Measurements from ENCODE around the gene RC3H2. TPM values are rescaled to one million over a fixed set of nuclear protein-coding genes. Genes with fewer than 3 reads are reported as not detected.

The RC3H2 gene
- total RNA-seq, 1 donor = 52.5 TPM

DNA sequence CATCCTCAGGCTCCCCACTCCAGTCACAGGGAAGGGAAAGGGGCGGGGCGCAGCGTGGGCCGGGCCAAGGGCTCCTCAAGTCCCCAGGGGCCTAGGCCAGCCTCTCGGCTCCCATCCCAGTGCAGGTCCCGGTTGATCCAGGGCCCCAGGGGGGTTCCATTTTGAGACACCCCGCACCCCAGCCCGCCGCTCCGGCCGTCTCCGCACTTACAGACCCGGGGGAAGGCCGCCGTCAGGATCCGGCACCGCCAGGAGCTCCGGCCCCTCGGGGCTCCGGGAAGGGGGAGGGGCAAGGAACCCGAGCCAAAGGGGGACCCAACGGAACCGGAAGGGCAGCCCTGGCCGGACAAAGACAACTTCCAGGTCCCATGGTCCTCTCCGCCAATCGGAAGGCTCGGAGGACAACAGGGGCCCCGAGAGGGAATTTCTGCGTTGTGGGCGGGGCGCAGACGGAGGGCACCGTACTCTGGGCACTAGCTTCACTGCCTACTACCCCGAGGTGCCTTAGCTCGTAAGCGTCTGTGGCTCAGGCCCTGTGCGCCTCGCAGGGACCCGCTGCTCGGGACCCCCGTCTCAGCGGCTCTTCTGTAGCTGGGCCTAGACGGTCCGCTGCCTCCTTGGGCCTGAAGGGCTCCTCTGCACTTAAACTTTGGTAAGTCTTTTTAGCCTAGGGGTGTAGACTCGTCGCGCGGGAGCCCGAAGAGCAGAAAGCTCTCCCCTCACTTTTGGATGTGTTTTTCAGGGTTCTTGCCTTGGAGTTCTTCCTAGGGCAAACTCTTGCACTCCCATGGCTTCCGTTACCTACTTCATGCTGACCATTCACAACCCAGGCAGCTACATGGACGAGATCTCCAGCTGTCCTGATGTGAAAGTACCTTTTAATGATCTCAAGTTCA lies 26.3 kb upstream of the RC3H2 start, which contains the start of gene ZBTB26:
Gene ZBTB26, minus strand, starts transcription at position 287 of the 896 bp plus-strand sequence. CDS start 11,578 bp downstream, outside the sequence.
- Histone ChIP-seq H3K4me1 (ENCODE audit: insufficient read depth, low read length) (peaks cover 11% of the 10 kb centered on the region), H3K9me3 (ENCODE audit: low read depth, low read length) (no peaks in the 10 kb centered on the region), H2AFZ (ENCODE audit: low read length) (peak within 1 kb of the TSS; percentile 96), H3K4me2 (ENCODE audit: insufficient read depth, low read length) (peak within 1 kb of the TSS; percentile 94), H4K20me1 (ENCODE audit: insufficient read depth, low read length) (no peaks in the 10 kb centered on the region), H3K4me3 (ENCODE audit: insufficient read depth, low read length) (peak within 1 kb of the TSS; percentile 97), H3K79me2 (ENCODE audit: insufficient read depth, low read length) (peaks cover 80% of the 10 kb centered on the region), H3K27ac (ENCODE audit: low read depth, low read length) (peak within 1 kb of the TSS; percentile 79), H3K27me3 (ENCODE audit: insufficient read depth, low read length) (no peaks in the 10 kb centered on the region), H3K36me3 (ENCODE audit: insufficient read depth, low read length) (peaks cover 4% of the 10 kb centered on the region)
- TF ChIP-seq, protein P1, sequence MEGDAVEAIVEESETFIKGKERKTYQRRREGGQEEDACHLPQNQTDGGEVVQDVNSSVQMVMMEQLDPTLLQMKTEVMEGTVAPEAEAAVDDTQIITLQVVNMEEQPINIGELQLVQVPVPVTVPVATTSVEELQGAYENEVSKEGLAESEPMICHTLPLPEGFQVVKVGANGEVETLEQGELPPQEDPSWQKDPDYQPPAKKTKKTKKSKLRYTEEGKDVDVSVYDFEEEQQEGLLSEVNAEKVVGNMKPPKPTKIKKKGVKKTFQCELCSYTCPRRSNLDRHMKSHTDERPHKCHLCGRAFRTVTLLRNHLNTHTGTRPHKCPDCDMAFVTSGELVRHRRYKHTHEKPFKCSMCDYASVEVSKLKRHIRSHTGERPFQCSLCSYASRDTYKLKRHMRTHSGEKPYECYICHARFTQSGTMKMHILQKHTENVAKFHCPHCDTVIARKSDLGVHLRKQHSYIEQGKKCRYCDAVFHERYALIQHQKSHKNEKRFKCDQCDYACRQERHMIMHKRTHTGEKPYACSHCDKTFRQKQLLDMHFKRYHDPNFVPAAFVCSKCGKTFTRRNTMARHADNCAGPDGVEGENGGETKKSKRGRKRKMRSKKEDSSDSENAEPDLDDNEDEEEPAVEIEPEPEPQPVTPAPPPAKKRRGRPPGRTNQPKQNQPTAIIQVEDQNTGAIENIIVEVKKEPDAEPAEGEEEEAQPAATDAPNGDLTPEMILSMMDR (IDR thresholded peaks at IDR 0.05; ENCODE audit: extremely low read depth, low read depth, low read length) = no peak
- peak; percentile 97 for DNase-seq (ENCODE audit: insufficient read length, low spot score, missing footprints)

DNA sequence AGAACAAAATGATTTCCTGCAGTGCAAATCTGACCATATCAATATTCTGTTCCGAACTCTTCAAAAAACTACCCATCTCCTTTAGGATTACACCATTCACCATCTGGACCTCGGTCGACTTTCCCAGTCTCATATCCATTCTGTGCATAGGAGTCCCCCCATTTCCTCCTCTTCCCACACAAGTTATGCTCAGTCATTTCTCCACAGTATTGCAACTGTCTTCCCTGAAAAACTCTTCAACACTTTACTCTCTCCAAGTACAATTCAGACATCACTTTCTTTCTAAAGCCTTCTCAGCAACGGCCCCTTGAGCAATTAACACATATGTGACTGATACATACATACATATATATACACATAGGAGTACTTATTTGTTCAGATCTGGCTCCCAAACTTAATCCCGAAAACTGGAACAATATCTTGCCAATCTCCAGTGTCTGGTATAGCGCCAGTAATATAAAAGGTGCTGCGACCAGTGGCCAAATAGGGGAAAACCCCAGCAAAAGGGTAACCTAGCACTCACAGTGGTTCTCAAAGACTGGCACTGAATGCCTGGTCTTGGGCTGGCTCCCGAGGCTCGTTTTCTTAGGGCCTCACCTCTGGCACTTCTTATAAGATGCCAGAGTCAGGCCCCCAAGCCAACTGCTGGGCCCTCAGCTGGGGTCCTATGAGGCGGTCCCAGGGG lies 25.5 kb upstream of the RC3H2 start:
- no peaks in the 10 kb centered on the region for H3K9me3 ChIP-seq (ENCODE audit: low read depth, low read length)
- H3K36me3 ChIP-seq (ENCODE audit: insufficient read depth, low read length) = no peaks in the 10 kb centered on the region
- peak overlapping the region; percentile 97 for H3K4me3 ChIP-seq (ENCODE audit: insufficient read depth, low read length)
- H3K4me2 ChIP-seq (ENCODE audit: insufficient read depth, low read length) = peak overlapping the region; percentile 94
- peaks cover 11% of the 10 kb centered on the region for H3K4me1 ChIP-seq (ENCODE audit: insufficient read depth, low read length)
- peaks cover 72% of the 10 kb centered on the region for H3K79me2 ChIP-seq (ENCODE audit: insufficient read depth, low read length)
- TF ChIP-seq, protein P1 (IDR thresholded peaks at IDR 0.05; ENCODE audit: extremely low read depth, low read depth, low read length) = no peak
- H3K27ac ChIP-seq (ENCODE audit: low read depth, low read length) = peak overlapping the region; percentile 79
- no peaks in the 10 kb centered on the region for H4K20me1 ChIP-seq (ENCODE audit: insufficient read depth, low read length)
- peak overlapping the region; percentile 96 for H2AFZ ChIP-seq (ENCODE audit: low read length)
- peak; percentile 29 for DNase-seq (ENCODE audit: insufficient read length, low spot score, missing footprints)
- H3K27me3 ChIP-seq (ENCODE audit: insufficient read depth, low read length) = no peaks in the 10 kb centered on the region

DNA sequence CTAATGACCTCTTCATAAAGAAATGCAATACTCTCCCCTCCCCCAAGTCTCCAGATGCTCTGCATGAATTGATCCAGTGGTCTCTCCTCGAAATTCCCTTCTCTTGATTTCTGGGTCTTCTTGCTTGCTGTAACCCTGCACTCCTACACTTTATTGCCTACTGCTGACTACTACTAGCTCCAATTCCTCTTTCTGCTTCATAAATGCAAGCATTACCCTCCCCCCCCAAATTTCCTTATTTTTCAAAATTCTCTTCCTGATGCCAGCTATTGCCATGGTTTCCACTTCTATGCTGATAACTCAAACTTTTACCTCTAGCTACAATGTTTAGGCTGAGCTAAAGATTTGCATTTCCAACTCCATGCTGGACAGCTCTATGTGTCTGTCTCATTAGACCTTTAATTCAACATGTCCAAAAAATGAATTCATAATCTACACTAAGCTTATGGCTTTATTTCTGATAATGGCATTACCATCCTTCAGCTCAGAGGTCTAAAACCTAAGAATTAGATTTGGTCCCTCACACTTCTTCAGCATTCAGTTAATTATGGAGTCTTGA lies 24.7 kb upstream of the RC3H2 start:
- H3K4me2 ChIP-seq (ENCODE audit: insufficient read depth, low read length) = peak overlapping the region; percentile 94
- H3K27me3 ChIP-seq (ENCODE audit: insufficient read depth, low read length) = no peaks in the 10 kb centered on the region
- H3K9me3 ChIP-seq (ENCODE audit: low read depth, low read length) = no peaks in the 10 kb centered on the region
- TF ChIP-seq, protein P1 (IDR thresholded peaks at IDR 0.05; ENCODE audit: extremely low read depth, low read depth, low read length) = no peak
- no peak overlapping the region for H3K27ac ChIP-seq (ENCODE audit: low read depth, low read length)
- no peak overlapping the region for H3K4me3 ChIP-seq (ENCODE audit: insufficient read depth, low read length)
- peaks cover 11% of the 10 kb centered on the region for H3K4me1 ChIP-seq (ENCODE audit: insufficient read depth, low read length)
- peak; percentile 14 for DNase-seq (ENCODE audit: insufficient read length, low spot score, missing footprints)
- no peaks in the 10 kb centered on the region for H4K20me1 ChIP-seq (ENCODE audit: insufficient read depth, low read length)
- peaks cover 66% of the 10 kb centered on the region for H3K79me2 ChIP-seq (ENCODE audit: insufficient read depth, low read length)
- no peak overlapping the region for H2AFZ ChIP-seq (ENCODE audit: low read length)
- H3K36me3 ChIP-seq (ENCODE audit: insufficient read depth, low read length) = no peaks in the 10 kb centered on the region
